GM19035 (cell line): ENCODE results near the gene SMIM1.

Experiments
- ATAC-seq: cut with Tn5 transposase; IDR thresholded peaks from one replicate; pipeline ENCODE4 v1.9.1; 2021; ENCODE audit not compliant: unreplicated experiment

The SMIM1 gene

DNA sequence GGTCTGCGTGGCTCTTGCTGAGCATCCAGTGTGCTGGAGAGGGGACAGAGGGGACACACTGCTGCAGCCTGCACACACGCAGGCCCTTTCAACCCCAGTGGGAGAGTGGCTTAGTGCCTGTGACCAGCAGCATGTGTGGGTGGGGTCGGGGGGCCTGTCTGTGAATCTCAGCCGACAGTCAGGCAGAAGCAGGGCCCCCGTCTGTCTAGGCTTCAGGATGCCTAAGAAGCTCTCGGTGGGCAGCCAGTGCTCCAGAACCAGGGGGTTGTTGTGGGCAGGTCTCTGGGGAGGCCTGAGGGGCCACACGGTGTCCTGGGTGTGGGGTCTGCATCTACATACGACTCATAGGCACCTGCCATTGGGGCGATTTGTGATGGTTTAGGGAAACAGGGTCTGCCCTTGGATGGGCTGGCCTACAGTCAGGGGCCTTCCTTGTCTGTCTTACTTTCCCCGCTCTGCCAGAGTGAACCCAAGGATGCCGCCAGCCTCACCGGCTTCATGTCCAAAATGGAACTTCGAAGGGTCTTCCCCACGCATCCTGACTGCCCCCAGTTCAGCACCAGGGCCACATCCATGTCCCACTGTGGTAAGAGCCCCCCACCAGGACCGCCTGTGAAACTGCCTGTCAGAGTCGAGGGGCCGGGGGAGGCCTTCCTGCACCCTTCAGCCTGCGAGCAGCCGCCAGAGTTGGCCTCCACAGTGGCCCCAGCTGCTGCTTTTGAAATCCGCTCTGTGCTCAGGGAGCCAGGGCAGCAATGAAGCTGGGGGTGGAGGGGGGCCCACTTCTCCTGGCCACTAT, 18.7 kb upstream of the SMIM1 start:
- no peak for ATAC-seq

DNA sequence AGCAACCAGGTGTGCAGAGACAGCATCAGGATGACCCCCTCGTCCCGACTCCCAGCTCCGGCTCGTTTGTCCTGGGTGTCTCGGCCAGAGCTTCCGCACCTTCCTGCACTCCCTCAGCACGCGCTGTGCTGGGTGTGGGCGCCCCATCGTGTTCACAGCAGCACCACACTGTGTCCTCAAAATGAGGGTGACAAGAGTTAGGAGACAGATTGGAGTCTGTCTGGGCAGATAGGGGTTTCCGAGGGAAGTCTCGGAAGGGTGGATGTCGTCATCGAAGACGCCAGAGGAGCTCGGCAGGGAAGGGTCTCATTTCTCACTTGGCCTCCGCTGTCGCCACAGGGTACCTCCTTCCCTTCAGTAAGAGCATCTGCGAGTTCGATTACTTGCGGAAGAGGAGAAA, 16.2 kb upstream of the SMIM1 start:
- ATAC-seq = no peak

GRCh38 chr1:3759164-3759563, 13.4 kb upstream of the SMIM1 start:
- no peak for ATAC-seq

- ATAC-seq = no peak
Measured at GRCh38 chr1:3759796-3760195, 12.8 kb upstream of the SMIM1 start.

DNA sequence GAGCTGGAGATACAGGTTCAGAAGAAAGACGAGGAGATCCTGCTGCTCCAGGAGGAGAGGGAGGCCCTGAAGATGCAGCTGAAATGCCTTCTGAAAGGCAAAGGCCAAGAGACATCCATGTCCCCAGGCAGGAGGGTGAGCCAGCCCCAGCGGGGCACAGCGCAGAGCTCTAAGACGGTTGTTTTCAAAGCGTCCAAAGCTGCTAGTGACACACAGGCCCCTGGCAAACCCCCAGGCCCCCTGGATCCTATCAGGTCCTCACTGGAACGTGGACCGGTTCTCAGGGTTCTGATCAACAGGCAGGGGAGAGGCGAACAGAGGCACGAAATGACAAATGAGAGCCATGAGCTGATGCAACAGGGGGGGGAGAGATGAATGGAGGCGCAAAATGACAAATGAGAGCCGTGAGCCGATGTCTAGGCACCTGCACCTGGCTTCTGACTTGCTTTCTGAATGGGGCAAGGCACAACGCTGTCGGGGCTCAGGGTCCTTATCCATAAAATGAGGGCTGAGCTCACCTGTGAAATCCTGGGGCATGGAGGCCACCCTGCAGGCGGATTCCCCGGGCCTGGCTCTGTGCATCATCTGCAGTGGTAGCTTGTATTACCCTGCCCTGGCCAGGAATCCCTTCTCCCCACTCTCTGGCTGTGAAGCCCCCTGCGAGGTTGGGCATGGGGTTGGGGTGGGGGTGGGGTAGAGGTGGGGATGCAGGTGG, 11.1 kb upstream of the SMIM1 start:
- no peak for ATAC-seq

- ATAC-seq = no peak
Measured at GRCh38 chr1:3762151-3762872, 10.2 kb upstream of the SMIM1 start.

DNA sequence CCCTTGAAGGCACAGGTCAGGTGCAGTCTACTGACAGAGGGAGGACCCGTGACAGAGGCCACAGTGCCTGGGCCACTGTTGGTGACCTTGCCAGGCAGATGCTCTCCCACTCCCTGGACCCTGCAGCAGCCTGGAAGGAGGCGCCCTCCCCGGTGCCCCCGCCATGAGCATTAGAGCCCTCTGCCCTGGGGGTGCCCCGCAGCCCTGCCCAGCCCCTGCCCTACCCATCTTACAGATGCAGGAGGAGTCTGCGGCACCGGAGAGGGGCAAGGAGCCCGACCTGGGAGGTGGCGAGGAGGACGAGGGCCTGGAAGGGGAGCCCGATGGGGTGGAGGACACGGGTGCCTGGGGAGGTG, 9.7 kb upstream of the SMIM1 start:
- ATAC-seq = no peak

DNA sequence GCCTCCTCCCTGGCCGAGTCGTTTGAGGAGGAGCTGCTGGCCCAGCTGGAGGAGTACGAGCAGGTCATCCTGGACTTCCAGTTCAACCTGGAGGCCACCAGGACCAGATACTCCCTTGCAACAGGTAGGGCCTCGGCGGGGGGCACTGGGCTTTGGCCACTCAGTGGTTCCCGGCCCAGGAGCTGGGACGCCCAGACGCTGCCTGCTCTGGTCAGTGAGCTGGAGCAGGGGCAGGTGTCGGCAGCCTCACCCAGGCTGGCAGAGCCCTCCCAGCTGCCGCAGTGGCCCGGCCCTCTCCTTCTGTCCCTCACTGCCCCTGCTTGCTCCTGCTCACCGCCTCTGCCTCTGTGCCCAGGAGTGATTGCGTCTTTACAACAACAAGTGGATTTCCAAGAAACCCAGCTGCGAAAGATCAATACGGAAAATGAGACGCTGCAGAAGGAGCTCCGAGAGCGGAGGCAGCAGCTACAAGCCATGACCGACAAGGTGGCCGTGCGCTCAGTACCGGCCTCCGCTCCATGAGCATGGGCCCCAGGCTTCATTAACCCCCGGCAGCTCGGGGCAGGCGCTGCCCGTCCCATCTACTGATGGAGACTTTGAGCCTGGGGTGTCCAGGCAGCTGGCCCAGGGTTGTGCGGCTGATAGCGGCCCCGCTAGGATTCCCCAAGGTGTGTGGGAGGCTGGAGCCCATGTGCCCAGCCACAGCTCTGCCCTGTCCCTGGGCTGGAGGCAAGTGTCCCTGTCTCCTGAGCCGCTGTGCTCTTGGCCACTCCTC, 9.0 kb upstream of the SMIM1 start:
- ATAC-seq = no peak

DNA sequence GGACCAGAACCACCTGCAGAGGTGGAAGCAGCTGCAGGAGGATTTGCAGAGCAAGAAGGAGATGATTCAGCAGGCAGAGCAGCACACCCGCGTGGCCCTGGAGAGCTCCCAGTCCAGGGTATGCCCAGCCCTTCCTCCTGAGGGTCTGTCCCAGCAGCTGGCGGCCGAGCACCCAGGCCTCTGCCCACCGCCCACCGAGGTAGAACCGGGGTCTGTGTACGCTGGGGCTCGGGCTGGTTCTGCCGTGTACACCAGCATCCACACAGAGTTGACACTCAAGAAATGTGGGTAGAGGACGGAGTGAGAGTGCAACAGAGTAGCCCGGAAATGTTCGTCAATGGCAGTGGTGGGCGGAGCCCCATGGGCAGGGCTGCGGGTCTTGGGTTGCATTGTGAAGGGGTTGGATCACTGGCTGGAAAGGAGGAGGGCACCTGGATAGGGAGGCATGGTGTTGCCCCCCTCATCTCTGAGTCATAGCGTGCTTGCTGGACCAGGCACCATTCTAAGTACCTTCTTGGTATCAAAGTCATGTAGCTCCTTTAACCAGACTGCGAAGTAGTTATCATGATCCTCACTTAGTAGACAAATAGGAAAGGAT, 5.1 kb upstream of the SMIM1 start:
- no peak for ATAC-seq

DNA sequence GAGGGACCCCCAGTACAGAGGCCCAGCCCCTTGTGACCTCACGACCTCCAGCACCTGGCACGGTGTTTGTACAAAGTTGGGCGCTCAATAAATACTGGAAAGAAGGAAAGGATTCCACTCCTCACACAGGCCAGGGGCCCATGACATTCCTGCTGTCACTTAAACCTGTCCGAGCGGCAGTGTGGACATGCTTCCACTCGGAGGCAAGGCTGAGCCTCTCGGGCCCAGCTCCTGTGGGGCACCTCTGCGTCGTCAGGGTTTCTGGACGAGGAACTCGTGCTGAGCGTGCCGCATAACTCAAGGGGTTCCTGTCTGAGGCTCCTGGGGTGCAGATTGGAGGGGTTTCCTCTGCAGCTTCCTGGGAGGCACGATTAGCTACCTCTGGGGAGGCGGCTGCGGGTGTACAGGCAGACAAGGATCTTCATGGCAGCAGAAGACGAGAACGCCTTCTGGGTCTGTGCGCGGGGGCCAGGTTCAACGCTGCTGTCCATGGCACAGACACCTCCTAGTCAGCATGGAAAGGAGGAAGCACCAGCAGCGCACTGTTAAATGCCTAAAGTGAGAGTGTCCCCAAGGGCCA, 3.6 kb upstream of the SMIM1 start:
- ATAC-seq = no peak

GRCh38 chr1:3770047-3770765, 2.3 kb upstream of the SMIM1 start:
- no peak for ATAC-seq

GRCh38 chr1:3771108-3772026, 1.2 kb upstream of the SMIM1 start:
- no peak for ATAC-seq

DNA sequence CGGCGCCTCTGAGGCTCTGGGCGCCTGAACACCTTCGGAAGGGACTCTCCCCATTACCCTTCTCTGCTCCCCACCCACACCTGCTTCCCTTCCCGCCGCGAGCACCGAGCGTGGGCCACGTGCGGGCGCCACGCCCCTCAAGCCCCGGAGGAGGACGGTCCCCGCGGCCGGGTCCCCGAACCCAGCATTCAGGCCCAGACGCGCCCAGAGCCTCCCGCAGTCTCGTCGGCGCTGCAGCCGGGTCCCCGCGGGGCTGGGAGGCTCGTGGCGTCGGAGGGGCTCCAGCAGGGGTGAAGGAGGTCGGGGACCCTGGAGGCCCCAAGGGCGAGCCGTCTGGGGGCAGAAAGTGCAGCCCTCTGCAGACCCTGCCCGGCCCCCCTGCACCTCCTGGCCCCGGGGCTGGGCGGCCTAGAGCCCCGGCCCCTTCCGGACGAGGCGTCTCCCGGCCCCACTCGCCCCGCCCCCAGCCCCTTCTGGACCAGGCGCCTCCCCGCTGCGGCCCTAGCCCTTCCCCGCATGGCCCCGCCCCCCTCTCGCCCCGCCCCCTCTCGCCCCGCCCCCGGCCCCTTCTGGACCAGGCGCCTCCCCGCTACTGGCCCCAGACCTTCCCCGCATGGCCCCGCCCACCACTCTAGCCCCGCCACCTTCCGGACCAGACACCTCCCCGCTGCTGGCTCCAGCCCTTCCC, 378 bp upstream of the SMIM1 start:
- ATAC-seq = peak; percentile 58

DNA sequence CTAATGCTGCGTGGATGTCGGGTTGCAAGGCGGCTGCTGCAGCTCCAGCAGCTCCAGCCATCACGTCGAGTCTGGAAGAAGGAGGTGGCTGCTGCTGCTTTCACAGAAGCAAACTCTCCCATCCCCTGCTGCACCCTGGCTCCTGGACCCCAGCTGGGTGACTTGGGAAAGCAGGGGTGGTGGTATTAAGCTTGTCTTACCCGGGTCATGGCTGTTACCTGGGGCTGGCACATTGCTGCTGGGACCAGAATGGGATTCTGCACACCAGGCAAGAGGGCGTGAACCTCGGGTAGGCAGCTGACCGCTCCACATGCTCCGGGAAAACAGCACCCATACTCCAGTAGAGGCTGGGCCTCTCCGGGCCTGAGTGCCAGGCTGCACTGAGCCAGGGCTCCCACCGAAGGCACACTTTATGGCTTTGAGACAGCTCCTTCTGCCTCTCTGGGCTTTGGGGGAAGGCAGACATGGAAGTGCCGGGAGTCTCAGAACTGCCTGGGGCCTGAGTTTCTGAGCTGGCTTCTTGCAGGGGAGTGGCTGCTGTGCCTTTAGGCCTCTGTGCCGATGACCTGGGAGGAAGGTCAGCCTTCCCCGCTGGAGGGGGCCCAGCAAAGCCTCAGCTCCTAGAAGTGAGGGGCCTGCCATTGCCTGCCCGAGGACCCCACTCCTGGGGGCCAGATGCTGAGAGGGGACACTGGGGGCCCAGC, 1.2 kb downstream of the SMIM1 start:
- ATAC-seq = no peak

- no peak for ATAC-seq
Measured at GRCh38 chr1:3774276-3774945, 1.9 kb downstream of the SMIM1 start.

DNA sequence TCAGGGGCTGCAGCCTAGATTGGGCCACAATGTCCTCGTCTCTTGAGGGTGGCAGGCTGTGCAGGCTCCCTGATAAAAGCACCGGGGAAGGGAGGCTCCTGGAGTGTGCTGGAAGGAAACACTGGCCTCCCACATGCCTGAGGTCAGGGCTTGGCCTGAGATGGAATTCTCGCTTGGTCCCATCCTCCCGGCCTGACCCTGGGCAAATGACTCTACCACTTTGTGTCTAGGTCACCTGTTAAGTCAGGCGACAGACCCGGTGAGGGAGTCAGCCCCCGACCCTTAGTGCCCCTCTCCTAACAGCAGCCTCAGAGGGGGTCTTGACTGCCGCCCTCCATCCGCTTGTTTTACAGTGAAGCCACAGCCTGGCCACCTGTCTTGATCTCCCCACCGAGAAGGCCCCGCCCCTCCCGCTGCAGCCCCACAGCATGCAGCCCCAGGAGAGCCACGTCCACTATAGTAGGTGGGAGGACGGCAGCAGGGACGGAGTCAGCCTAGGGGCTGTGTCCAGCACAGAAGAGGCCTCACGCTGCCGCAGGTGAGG, 2.5 kb downstream of the SMIM1 start:
- ATAC-seq = no peak
